ENCODE results near the gene PADI3. TPM values are rescaled to one million over a fixed set of nuclear protein-coding genes. Genes with fewer than 3 reads are reported as not detected.

The PADI3 gene
- total and polyA plus RNA-seq, 2 of the 8 experiments (the other 6 are each of a cell fraction or from before 2014, with no cell fraction given): 0.37 to 0.94 TPM

DNA sequence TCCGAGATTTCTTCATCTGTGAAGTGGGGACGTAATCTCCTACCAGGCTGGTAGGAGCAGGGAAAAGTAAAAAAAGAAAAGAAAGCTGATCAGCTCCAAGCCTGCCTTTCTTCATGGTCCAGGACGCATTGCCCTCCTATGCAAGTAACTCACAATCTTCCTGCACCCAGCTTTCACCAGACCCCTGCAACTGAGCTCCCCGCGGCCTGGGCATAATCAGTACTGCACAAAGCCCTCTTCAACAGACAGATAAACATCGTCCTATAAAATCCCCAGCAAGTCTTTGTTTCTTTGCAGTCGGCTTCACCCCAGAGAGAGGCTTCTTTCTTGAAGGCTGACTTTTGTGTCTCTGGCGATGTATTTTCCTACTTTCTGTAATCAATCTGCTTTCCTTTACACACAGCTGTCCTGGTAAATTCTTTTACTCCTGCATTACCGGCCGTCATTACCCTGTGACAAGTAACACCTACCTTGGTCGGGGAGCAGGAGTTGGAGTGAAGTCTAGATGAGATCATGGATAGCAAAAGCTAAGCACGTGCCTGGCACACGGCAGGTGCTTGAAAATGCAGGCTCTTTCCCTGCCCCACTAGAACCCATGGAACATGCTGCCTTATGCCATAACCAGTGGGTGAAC is 35.6 kb upstream of the PADI3 start (continued):
- TF ChIP-seq SIX5 (IDR thresholded peaks at IDR 0.05; ENCODE audit: low read depth, low read length): no peak
- no peak for TF ChIP-seq CTBP2 (IDR thresholded peaks at IDR 0.05; ENCODE audit: borderline replicate concordance, insufficient read depth, insufficient read length, low read length)
- TF ChIP-seq SRF (IDR thresholded peaks at IDR 0.05; ENCODE audit: low read depth, low read length): no peak
- TF ChIP-seq, protein P1, sequence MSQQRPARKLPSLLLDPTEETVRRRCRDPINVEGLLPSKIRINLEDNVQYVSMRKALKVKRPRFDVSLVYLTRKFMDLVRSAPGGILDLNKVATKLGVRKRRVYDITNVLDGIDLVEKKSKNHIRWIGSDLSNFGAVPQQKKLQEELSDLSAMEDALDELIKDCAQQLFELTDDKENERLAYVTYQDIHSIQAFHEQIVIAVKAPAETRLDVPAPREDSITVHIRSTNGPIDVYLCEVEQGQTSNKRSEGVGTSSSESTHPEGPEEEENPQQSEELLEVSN (IDR thresholded peaks at IDR 0.05): no peak

Measured in H1 (cell line).